Nephron progenitor cell (in vitro differentiated cells): ENCODE results near the gene MRPL33.

Experiments used
- DNase-seq: peaks from one replicate; pipeline ENCODE4 v3.0.0; 2021
- H3K27ac Mint-ChIP-seq: 2 replicates; pipeline ENCODE4 v1.8.0; 2021; ENCODE audit warnings: mild to moderate bottlenecking, moderate library complexity, mixed read lengths
- H3K27me3 Mint-ChIP-seq: 2 replicates; pipeline ENCODE4 v1.8.0; 2021; ENCODE audit warnings: mild to moderate bottlenecking, low read depth, mixed read lengths; ENCODE audit not compliant: poor library complexity
- H3K36me3 Mint-ChIP-seq: 2 replicates; pipeline ENCODE4 v1.8.0; 2021; ENCODE audit warnings: low read depth, mixed read lengths
- H3K4me1 Mint-ChIP-seq: 2 replicates; pipeline ENCODE4 v1.8.0; 2021; ENCODE audit warnings: mixed read lengths
- H3K4me3 Mint-ChIP-seq: 2 replicates; pipeline ENCODE4 v1.8.0; 2021; ENCODE audit warnings: mild to moderate bottlenecking, moderate library complexity, mixed read lengths
- H3K9me3 Mint-ChIP-seq: 2 replicates; pipeline ENCODE4 v1.8.0; 2021; ENCODE audit warnings: mild to moderate bottlenecking, moderate library complexity, mixed read lengths
- TF ChIP-seq, protein P1 (sequence below): fragments of 200-600 bp; sonication (generic); IDR thresholded peaks from 2 replicates; pipeline ENCODE4 v1.5.0; 2021; ENCODE audit warnings: antibody characterized with exemption

MRPL33 gene

GRCh38 chr2:27765621-27766286 lies 5.8 kb upstream of the MRPL33 start:
- DNase-seq: no peak
- no peak overlapping the region for H3K4me3 Mint-ChIP-seq
- H3K36me3 Mint-ChIP-seq: no peaks in the 10 kb centered on the region
- H3K4me1 Mint-ChIP-seq: no peaks in the 10 kb centered on the region
- H3K27ac Mint-ChIP-seq: no peak overlapping the region
- TF ChIP-seq, protein P1, sequence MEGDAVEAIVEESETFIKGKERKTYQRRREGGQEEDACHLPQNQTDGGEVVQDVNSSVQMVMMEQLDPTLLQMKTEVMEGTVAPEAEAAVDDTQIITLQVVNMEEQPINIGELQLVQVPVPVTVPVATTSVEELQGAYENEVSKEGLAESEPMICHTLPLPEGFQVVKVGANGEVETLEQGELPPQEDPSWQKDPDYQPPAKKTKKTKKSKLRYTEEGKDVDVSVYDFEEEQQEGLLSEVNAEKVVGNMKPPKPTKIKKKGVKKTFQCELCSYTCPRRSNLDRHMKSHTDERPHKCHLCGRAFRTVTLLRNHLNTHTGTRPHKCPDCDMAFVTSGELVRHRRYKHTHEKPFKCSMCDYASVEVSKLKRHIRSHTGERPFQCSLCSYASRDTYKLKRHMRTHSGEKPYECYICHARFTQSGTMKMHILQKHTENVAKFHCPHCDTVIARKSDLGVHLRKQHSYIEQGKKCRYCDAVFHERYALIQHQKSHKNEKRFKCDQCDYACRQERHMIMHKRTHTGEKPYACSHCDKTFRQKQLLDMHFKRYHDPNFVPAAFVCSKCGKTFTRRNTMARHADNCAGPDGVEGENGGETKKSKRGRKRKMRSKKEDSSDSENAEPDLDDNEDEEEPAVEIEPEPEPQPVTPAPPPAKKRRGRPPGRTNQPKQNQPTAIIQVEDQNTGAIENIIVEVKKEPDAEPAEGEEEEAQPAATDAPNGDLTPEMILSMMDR: no peak
- no peaks in the 10 kb centered on the region for H3K9me3 Mint-ChIP-seq
- peaks cover 29% of the 10 kb centered on the region for H3K27me3 Mint-ChIP-seq

GRCh38 chr2:27766287-27766661 lies 5.2 kb upstream of the MRPL33 start:
- no peak overlapping the region for H3K27ac Mint-ChIP-seq
- no peak overlapping the region for H3K4me3 Mint-ChIP-seq
- TF ChIP-seq, protein P1: no peak

GRCh38 chr2:27771202-27771547 lies 344 bp upstream of the MRPL33 start:
- peaks cover 30% of the 10 kb centered on the region for H3K4me1 Mint-ChIP-seq
- H3K36me3 Mint-ChIP-seq: peaks cover 18% of the 10 kb centered on the region
- peak overlapping the region; percentile 99 for H3K27ac Mint-ChIP-seq
- DNase-seq: no peak
- H3K4me3 Mint-ChIP-seq: peak overlapping the region; percentile 98
- TF ChIP-seq, protein P1: no peak
- peaks cover 25% of the 10 kb centered on the region for H3K27me3 Mint-ChIP-seq
- no peaks in the 10 kb centered on the region for H3K9me3 Mint-ChIP-seq

More at GRCh38 chr2:27766287-27766661, 5.2 kb upstream of the MRPL33 start:
- no peaks in the 10 kb centered on the region for H3K36me3 Mint-ChIP-seq
- no peaks in the 10 kb centered on the region for H3K9me3 Mint-ChIP-seq
- DNase-seq: no peak
- peaks cover 29% of the 10 kb centered on the region for H3K27me3 Mint-ChIP-seq
- peaks cover 5% of the 10 kb centered on the region for H3K4me1 Mint-ChIP-seq

- no peaks in the 10 kb centered on the region for H3K9me3 Mint-ChIP-seq
- DNase-seq: no peak
- TF ChIP-seq, protein P1: no peak
- H3K27me3 Mint-ChIP-seq: peaks cover 15% of the 10 kb centered on the region
- peak overlapping the region; percentile 65 for H3K27ac Mint-ChIP-seq
- peak overlapping the region; percentile 98 for H3K4me3 Mint-ChIP-seq
- peaks cover 30% of the 10 kb centered on the region for H3K4me1 Mint-ChIP-seq
- H3K36me3 Mint-ChIP-seq: peaks cover 22% of the 10 kb centered on the region
These were observed 1.3 kb downstream of the MRPL33 start for GRCh38 chr2:27772804-27773203.

- DNase-seq: no peak
- Mint-ChIP-seq H3K27me3 (peaks cover 5% of the 10 kb centered on the region), H3K9me3 (no peaks in the 10 kb centered on the region), H3K4me3 (peak overlapping the region; percentile 98), H3K36me3 (peaks cover 29% of the 10 kb centered on the region), H3K27ac (peak overlapping the region; percentile 72), H3K4me1 (peaks cover 30% of the 10 kb centered on the region)
- TF ChIP-seq, protein P1: no peak
These were observed 2.4 kb downstream of the MRPL33 start for GRCh38 chr2:27773959-27774358.

GRCh38 chr2:27776097-27776496 lies 4.6 kb downstream of the MRPL33 start:
- no peaks in the 10 kb centered on the region for H3K9me3 Mint-ChIP-seq
- peaks cover 27% of the 10 kb centered on the region for H3K4me1 Mint-ChIP-seq
- no peak for DNase-seq
- no peak overlapping the region for H3K4me3 Mint-ChIP-seq
- no peaks in the 10 kb centered on the region for H3K27me3 Mint-ChIP-seq
- TF ChIP-seq, protein P1: no peak
- no peak overlapping the region for H3K27ac Mint-ChIP-seq
- H3K36me3 Mint-ChIP-seq: peaks cover 37% of the 10 kb centered on the region
